DND-41 (cell line): ENCODE measurements around the gene GADD45GIP1.

Experiments
- CTCF ChIP-seq: IDR thresholded peaks from 2 replicates; pipeline ENCODE4 v1.5.1; 2012; ENCODE audit warnings: borderline replicate concordance, low read length, moderate library complexity, mild to moderate bottlenecking; ENCODE audit not compliant: poor library complexity, severe bottlenecking; ENCODE audit errors: extremely low read depth
- EZH2 ChIP-seq: IDR thresholded peaks from 3 replicates; pipeline ENCODE4 v1.6.1; 2012; ENCODE audit warnings: borderline replicate concordance, low read depth, mild to moderate bottlenecking, moderate library complexity, low read length, inconsistent platforms; ENCODE audit not compliant: severe bottlenecking

- TF ChIP-seq CTCF (no peak), EZH2 (no peak)
Measured at GRCh38 chr19:12994701-12995595, 37.9 kb upstream of the GADD45GIP1 start, which contains the start of gene NFIX.
